ENCODE results near the gene DBN1.
A peak's percentile ranks its signal among the peaks of the same experiment; 100 is the strongest.

Gene DBN1

GRCh38 chr5:177504086-177505056, 30.9 kb upstream of the DBN1 start:
- no peak for DNase-seq

- no peak for DNase-seq
Measured at GRCh38 chr5:177503351-177504085, 30.1 kb upstream of the DBN1 start.

GRCh38 chr5:177502886-177503285, 29.5 kb upstream of the DBN1 start:
- no peak for DNase-seq

- no peak for DNase-seq
Measured at GRCh38 chr5:177501874-177502678, 28.6 kb upstream of the DBN1 start.

GRCh38 chr5:177500685-177501522, 27.5 kb upstream of the DBN1 start:
- DNase-seq = peak; percentile 92

GRCh38 chr5:177499842-177500241, 26.4 kb upstream of the DBN1 start:
- no peak for DNase-seq

- no peak for DNase-seq
Measured at GRCh38 chr5:177498013-177498787, 24.8 kb upstream of the DBN1 start.

- peak; percentile 97 for DNase-seq
Measured at GRCh38 chr5:177497292-177498012, 24.0 kb upstream of the DBN1 start, which contains the start of gene PDLIM7. Gene PDLIM7, minus strand, starts transcription at chr5:177497604. Its CDS starts 1,092 bp downstream, at chr5:177496512.

- peak; percentile 90 for DNase-seq
Measured at GRCh38 chr5:177496727-177497291, 23.4 kb upstream of the DBN1 start.

- no peak for DNase-seq
Measured at GRCh38 chr5:177496070-177496726, 22.8 kb upstream of the DBN1 start.

GRCh38 chr5:177495243-177496060, 22.0 kb upstream of the DBN1 start:
- peak; percentile 83 for DNase-seq

- peak; percentile 87 for DNase-seq
Measured at GRCh38 chr5:177494346-177495195, 21.1 kb upstream of the DBN1 start.

- no peak for DNase-seq
Measured at GRCh38 chr5:177493795-177494345, 20.4 kb upstream of the DBN1 start.

GRCh38 chr5:177492841-177493240, 19.4 kb upstream of the DBN1 start:
- DNase-seq = no peak

GRCh38 chr5:177491983-177492746, 18.7 kb upstream of the DBN1 start:
- no peak for DNase-seq

GRCh38 chr5:177491429-177491945, 18.1 kb upstream of the DBN1 start:
- peak; percentile 71 for DNase-seq

Data from right forelimb (tissue), 1 donor.